Activated CD4-positive, CD25-positive, alpha-beta regulatory T cell treated with anti-CD3 and anti-CD28 coated beads, Interleukin-2, amount 50 U/mL, for 72 hours (primary cell): ENCODE results near the gene TAF11L14.
"Not testable (repeated sequence)": the region's sequence is repeated elsewhere in the genome, so short reads cannot be mapped to it uniquely, and the experiment has no call there.

Experiments
- DNase-seq: peaks from one replicate; pipeline ENCODE4 v3.0.0; 2021

TAF11L14 gene

DNA sequence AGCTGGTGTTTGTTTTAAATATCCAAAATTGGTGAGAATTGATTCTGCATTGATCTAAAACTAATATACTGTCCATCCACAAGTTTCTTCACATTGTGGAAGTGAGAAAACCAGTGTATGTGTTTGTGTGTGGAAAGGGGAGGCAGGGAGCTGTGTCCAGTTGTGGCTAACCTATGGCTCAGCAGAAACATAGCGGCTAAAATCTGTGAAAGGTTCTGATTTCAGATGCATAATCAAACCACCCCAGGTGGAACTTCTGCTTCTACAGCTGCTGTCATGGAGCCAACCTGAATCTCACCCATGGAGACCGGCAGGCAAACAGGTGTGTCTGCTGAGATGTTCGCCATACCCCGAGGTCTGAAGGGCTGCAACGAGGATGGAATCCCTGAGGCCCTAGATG lies at the start of gene TAF11L14:
Gene TAF11L14, plus strand, starts transcription at position 301 of the 400 bp plus-strand sequence.
- no peak for DNase-seq

DNA sequence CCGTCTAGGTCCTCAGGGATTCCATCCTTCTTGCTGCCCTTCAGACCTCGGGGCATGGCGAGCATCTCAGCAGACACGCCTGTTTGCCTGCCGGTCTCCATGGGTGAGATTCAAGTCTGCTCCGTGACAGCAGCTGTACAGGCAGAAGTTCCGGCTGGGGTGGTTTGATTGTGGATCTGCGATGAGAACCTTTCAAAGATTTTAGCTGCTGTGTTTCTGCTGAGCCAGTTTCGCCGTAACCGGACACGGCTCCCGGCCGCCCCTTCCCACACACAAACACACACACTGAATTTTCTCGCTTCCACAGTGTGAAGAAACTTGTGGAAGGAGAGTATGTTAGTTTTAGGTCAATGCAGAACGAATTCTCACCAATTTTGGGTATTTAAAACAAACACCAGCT lies 48.6 kb upstream of the TAF11L14 start, which contains the start of gene TAF11L7:
Gene TAF11L7, minus strand, starts transcription at position 101 of the 400 bp plus-strand sequence.
- not testable (repeated sequence) for DNase-seq

DNA sequence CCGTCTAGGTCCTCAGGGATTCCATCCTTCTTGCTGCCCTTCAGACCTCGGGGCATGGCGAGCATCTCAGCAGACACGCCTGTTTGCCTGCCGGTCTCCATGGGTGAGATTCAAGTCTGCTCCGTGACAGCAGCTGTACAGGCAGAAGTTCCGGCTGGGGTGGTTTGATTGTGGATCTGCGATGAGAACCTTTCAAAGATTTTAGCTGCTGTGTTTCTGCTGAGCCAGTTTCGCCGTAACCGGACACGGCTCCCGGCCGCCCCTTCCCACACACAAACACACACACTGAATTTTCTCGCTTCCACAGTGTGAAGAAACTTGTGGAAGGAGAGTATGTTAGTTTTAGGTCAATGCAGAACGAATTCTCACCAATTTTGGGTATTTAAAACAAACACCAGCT lies 43.4 kb upstream of the TAF11L14 start, which contains the start of gene TAF11L8:
Gene TAF11L8, minus strand, starts transcription at position 101 of the 400 bp plus-strand sequence.
- not testable (repeated sequence) for DNase-seq

DNA sequence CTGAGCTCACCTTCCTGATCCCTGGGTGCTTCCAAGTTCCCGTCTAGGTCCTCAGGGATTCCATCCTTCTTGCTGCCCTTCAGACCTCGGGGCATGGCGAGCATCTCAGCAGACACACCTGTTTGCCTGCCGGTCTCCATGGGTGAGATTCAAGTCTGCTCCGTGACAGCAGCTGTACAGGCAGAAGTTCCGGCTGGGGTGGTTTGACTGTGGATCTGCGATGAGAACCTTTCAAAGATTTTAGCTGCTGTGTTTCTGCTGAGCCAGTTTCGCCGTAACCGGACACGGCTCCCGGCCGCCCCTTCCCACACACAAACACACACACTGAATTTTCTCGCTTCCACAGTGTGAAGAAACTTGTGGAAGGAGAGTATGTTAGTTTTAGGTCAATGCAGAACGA lies 40.0 kb upstream of the TAF11L14 start, which contains the start of gene TAF11L9:
Gene TAF11L9, minus strand, starts transcription at position 140 of the 400 bp plus-strand sequence.
- peak; percentile 30 for DNase-seq

DNA sequence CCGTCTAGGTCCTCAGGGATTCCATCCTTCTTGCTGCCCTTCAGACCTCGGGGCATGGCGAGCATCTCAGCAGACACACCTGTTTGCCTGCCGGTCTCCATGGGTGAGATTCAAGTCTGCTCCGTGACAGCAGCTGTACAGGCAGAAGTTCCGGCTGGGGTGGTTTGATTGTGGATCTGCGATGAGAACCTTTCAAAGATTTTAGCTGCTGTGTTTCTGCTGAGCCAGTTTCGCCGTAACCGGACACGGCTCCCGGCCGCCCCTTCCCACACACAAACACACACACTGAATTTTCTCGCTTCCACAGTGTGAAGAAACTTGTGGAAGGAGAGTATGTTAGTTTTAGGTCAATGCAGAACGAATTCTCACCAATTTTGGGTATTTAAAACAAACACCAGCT lies 36.5 kb upstream of the TAF11L14 start, which contains the start of gene TAF11L10:
Gene TAF11L10, minus strand, starts transcription at position 101 of the 400 bp plus-strand sequence.
- DNase-seq, result not testable (repeated sequence)

DNA sequence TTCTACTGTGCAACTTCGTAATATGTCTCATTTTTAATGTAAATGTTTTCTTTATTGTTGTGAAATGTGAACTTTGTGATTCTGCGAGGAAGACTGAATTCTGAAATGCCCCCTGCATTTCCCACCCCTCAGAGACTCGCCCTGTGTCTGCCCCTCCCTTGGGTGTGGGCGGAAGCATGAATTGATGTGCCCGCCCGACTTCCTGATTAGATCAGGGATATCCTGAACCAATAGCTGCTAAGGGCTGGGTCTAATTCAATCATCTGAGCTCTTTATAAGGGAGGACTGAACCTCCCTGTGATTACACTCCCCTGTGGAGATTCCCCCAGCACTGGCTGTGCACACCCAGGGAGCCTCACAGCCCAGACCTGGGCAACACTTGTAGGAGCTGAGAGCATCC lies 30.4 kb upstream of the TAF11L14 start, which contains the start of gene TAF11L11:
Gene TAF11L11, plus strand, starts transcription at position 304 of the 400 bp plus-strand sequence.
- not testable (repeated sequence) for DNase-seq

DNA sequence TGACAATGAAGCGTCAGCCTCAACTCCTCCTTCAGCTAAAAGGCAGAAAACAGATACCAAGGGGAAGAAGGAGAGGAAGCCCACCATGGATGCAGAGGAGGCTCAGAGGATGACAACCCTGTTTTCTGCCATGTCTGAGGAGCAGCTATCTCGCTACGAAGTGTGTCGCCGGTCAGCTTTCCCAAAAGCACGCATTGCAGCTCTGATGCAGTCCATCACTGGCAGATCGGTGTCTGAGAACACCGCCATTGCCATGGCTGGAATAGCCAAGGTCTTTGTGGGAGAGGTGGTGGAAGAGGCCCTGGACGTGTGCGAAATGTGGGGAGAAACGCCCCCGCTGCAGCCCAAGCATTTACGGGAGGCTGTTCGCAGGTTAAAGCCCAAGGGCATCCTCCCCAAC lies 29.3 kb upstream of the TAF11L14 start:
- no peak for DNase-seq

DNA sequence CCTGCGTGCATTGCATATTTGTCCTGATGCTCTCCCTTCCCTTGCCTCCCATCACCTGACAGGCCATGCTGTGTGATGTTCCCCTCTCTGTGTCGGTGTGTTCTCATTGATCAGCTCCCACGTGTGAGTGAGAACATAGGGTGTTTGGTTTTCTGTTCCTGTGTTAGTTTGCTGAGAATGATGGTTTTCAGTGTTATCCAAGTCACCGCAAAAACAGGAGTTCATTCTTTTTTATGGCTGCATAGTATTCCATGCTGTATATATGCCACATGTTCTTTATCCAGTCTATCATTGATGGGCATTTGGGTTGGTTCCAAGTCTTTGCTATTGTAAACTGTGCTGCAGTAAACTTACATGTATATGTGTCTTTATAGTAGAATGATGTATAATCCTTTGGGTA lies 26.8 kb upstream of the TAF11L14 start:
- not testable (repeated sequence) for DNase-seq

DNA sequence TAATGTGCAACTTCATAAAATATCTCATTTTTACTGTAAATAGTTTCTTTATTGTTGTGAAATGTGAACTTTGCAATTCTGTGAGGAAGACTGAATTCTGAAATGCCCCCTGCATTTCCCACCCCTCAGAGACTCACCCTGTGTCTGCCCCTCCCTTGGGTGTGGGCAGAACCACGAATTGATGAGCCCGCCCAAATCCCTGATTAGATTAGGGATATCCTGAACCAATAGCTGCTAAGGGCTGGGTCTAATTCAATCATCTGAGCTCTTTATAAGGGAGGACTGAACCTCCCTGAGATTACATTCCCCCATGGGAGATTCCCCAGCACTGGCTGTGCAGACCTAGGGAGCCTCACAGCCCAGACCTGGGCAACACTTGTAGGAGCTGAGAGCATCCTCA lies 24.2 kb upstream of the TAF11L14 start, which contains the start of gene TAF11L12:
Gene TAF11L12, plus strand, starts transcription at position 301 of the 400 bp plus-strand sequence.
- not testable (repeated sequence) for DNase-seq

DNA sequence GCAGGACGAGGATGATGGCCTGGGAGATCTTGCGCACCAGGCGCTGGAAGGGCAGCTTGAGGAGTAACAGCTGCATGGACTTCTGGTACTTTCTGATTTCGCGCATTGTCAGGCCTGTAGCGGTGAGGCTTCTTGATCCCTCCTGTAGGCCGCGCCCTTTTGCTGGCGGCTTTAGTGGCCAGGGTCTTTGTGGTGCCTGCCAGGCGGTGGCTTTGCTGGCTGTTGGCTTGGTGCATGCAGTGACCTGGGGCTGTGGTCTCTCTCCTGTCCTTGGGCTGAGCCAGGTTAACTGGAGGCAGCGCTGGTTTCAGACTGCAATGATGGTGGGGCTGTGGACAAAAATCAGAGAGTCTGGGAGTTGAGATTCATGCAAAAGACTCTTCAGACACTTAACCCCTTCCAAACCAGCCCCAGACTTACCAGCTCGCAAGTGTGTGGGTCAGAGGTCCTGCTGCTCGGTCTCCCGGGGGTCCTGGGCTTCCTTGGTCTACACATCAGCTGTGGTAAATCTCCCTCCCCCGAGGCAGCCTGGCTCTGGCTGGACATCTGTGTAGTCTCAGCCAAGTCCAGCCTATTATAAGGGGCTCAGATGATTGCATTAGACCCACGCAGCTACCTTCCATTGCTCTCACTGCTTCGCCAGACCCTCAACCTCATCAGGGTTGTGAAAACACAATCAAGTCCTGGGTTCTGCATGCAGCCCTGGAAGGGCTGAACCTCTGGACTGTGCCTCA lies 19.2 kb upstream of the TAF11L14 start:
- DNase-seq, result no peak

DNA sequence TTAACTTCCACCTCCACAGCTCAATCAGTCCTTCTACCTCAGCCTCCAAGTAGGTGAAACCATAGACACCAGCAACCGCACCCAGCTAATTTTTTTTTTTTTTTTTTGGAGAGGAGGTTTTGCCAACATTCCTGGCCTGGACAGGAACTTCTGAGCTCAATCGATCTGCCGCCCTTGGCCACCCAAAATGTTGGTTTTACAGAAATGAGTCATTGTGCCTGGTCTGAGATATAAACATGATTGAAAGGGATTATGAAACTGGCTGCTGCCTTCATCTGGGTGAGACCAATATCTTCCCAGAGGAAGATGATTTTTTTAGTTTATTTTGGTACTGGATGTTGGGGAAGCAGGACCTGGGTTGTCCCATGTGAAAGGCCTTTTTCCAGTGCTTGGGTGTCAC lies 14.9 kb upstream of the TAF11L14 start:
- DNase-seq, result no peak

DNA sequence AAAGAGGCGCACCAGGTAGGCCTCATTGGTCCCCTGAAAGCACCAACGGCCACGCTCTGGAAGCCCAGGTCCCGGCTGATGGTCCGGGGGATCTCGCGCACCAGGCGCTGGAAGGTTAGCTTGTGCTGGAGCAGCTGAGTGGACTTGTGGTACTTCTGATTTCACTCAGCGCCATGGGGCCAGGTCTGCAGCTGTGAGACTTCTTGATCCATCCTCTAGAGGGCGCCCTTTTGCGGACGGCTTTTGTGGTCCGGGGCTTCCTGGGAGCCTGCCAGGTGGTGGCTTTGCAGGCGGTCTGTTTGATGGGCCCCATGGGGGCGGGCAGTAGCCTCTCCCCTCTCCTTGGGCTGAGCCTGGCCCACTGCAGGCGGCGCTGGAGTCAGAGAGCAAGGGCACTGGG lies 13.6 kb upstream of the TAF11L14 start:
- no peak for DNase-seq

DNA sequence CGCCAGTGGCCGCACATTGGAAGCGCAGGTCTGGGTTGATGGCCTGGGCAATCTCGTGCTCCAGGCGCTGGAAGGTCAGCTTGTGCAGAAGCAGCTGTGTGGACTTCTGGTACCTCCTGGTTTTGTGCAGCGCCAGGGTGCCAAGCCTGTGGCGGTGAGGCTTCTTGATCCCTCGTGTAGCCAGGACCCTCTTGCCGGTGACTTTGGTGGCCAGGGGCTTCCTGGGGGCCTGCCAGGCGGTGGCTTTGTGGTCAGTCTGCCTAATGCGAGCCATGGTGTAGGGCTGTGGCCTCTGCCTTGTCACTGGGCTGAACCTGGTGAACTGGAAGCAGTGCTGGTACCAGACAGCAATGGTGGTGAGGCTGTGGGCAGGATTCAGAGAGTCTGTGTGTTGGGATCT lies 8.6 kb upstream of the TAF11L14 start:
- DNase-seq, result no peak

DNA sequence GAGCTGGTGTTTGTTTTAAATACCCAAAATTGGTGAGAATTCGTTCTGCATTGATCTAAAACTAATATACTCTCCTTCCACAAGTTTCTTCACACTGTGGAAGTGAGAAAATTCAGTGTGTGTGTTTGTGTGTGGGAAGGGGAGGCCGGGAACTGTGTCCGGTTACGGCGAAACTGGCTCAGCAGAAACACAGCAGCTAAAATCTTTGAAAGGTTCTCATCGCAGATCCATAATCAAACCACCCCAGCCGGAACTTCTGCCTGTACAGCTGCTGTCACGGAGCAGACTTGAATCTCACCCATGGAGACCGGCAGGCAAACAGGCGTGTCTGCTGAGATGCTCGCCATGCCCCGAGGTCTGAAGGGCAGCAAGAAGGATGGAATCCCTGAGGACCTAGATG lies 2.5 kb upstream of the TAF11L14 start, which contains the start of gene TAF11L13:
Gene TAF11L13, plus strand, starts transcription at position 301 of the 400 bp plus-strand sequence.
- not testable (repeated sequence) for DNase-seq

DNA sequence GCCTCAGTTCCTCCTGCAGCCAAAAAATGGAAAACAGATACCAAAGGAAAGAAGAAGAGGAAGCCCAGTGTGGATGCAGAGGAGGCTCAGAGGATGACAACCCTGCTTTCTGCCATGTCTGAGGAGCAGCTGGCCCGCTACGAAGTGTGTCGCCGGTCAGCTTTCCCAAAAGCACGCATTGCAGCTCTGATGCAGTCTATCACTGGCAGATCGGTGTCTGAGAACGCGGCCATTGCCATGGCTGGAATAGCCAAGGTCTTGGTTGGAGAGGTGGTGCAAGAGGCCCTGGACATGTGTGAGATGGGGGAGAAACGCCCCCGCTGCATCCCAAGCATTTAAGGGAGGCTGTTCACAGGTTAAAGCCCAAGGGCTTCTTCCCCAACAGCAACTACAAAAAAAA lies 15.0 kb downstream of the TAF11L14 start:
- not testable (repeated sequence) for DNase-seq

DNA sequence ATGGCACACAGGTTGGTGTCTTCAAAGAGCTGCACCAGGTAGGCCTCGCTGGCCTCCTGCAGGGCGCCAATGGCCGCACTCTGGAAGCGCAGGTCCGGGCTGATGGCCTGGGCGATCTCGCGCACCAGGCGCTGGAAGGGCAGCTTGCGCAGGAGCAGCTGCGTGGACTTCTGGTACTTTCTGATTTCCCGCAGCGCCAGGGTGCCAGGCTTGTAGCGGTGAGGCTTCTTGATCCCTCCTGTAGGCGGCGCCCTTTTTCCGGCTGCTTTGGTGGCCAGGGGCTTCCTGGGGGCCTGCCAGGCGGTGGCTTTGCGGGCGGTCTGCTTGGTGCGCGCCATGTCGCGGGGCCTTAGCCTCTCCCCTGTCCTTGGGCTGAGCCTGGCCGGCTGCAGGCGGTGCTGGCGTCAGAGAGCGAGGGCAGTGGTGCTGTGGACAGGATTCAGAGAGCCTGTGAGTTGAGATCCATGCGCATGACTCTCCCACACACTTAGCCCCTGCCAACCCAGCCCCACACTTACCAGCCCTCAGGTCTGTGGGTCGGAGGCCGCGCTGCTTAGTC lies 21.0 kb downstream of the TAF11L14 start:
- not testable (repeated sequence) for DNase-seq

DNA sequence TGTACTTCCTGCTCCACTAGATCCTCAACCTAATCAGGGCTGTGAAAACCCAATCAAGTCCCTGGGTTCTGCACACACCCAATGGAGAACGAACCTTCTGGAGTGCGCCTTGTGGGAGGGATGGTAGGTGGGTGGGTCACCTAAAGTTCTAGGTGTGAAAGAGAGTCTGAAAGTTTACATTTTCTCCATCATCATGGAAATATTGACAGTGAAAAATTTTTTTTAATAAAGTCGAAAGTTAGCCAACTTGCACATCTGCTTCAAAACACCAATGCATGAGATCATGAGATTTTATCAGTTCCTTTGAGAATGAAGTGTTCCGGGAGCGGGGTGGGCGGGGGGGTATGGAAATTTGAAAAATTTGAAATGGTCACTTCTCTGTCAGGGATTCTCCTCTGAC lies 21.7 kb downstream of the TAF11L14 start:
- no peak for DNase-seq

DNA sequence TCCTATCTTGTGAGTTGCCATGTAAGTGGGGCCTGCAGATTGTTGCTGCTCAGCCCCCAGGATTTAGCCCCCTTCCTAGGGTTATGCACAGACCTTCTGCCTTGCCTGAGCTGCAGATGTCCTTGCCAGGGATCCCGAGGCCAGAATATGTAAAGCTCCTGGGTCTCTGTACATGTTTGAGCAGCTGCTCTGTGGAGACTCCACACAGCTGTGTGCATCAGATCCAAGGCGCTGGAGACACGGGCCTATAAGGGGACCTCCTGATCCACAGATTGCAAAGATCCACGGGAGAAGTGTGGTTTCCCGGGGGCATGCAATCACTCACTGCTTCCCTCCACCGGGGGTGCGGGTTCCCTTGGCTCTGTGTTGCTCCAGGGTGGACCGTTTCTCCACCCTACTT lies 28.9 kb downstream of the TAF11L14 start:
- no peak for DNase-seq

DNA sequence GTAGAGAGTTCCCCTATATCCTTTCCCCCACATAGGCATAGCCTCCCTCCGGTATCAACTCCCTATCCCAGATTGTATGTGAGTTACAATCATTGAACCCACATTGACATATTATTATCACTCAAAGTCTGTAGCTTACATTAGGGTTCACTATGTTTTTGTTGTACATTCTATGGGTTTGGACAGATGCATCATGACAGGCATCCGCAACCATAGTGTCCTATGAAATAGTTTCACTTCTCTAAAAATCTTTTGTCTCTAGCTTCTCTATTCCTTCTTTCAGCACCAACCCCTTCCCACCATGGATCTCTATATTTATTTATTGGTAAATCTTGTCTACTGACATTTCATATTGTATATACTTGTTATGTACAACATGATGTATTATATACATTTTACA lies 31.6 kb downstream of the TAF11L14 start:
- no peak for DNase-seq

DNA sequence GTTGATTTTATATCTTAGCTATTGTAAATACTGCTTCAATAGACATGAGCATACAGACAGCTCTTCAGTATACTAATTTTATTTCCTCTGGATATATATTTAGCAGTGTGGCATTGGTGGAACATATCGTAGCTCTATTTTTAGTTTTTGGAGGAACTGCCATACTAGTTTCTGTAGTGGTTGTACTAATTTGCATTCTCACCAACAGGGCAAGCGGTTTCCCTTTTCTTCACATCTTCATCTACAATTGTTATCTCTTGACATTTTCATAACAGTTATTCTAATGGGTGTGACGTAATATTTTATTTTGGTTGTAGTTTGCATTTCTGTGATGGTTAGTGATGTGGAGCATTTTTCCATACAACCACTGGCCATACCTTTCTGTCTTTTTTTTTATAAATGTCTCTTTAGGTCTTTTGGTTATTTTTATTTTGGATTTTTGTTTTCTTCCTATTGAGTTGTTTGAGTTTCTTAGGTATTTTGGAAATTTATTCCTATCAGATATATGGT lies 32.5 kb downstream of the TAF11L14 start:
- DNase-seq, result no peak

DNA sequence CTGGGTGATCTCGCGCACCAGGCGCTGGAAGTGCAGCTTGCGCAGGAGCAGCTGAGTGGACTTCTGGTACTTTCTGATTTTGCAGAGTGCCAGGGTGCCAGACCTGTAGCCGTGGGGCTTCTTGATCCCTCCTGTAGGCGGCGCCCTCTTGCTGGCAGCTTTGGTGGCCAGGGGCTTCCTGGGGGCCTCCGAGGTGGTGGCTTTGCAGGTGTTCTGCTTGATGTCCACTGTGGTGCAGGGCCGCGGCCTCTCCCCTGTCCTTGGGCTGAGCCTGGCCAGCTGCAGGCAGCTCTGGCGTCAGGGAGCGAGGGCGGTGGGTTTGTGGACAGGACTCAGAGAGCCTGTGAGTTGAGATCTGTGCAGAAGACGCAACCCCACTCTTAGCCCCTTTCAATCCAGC lies 36.1 kb downstream of the TAF11L14 start:
- no peak for DNase-seq

DNA sequence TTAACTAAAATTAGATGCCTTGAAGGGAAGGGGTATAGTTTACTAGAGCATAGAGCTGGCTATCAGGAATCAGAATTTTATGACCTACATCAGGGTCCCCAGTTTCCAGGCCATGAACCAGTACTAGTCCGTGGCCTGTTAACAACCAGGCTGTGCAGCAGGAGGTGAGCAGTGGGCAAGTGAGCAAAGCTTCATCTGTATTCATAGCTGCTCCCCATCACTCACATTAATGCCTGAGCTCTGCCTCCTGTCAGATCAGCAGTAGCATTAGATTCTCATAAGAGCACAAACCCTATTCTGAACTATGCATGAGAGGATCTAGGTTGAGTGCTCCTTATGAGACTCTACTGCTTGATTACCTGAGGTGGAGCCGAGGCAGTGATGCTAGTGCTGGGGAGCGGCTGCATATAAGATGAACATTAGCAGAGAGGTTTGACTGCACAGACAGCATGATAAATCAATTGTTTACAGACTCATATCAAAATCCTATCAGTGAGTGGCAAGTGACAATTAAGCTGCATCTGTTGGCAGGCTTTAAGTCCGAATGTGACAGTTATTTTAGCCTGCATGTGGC lies 44.6 kb downstream of the TAF11L14 start:
- DNase-seq, result no peak

DNA sequence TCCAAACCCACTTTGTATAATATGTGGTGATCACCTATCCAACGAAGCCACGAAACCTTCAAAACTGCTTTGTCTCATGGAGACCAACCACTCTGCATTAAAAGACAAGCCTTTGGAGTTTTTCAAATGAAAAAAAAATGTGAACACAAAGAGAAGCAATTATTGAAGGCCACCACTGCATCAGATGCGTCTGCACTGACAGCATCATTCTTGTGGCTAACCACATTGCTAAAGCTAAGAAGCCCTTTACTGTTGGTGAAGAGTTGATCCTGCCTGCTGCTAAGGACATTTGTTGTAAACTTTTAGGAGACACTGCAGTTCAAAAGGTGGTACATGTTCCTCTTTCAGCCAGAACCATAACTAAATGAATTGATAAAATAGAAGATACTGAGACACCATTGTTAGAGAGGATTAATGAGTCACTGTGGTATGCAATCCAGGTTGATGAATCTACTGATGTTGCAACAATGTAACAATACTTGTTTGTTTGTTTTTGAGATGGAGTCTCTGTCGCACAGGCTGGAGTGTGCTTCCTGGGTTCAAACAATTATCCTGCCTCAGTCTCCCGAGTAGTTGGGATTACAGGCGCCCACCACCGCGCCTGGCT lies 45.4 kb downstream of the TAF11L14 start:
- no peak for DNase-seq
